AG09319 (cell line): ENCODE results near the gene POU2AF3.

ENCODE experiments used
- DNase-seq: peaks from one replicate; pipeline ENCODE4 v3.0.0-alpha.2; 2010; ENCODE audit warnings: low read depth; ENCODE audit errors: extremely low read depth
- CTCF ChIP-seq: IDR thresholded peaks from 2 replicates; pipeline ENCODE4 v1.5.1; 2011; ENCODE audit warnings: low read depth, mild to moderate bottlenecking, inconsistent platforms, low read length, moderate library complexity

Gene POU2AF3

GRCh38 chr11:111336582-111337256 is 38.4 kb downstream of the POU2AF3 start:
- peak; percentile 93 for DNase-seq

GRCh38 chr11:111339758-111340388 is 41.5 kb downstream of the POU2AF3 start:
- no peak for DNase-seq
- TF ChIP-seq CTCF, result no peak

More at GRCh38 chr11:111336582-111337256, 38.4 kb downstream of the POU2AF3 start:
- no peak for TF ChIP-seq CTCF

GRCh38 chr11:111342329-111342728 is 44.0 kb downstream of the POU2AF3 start:
- DNase-seq, result no peak
- no peak for TF ChIP-seq CTCF

GRCh38 chr11:111344032-111344431 is 45.7 kb downstream of the POU2AF3 start:
- TF ChIP-seq CTCF, result no peak
- peak; percentile 83 for DNase-seq

GRCh38 chr11:111347002-111347722 is 48.8 kb downstream of the POU2AF3 start:
- DNase-seq, result peak; percentile 19
- TF ChIP-seq CTCF, result no peak

GRCh38 chr11:111347723-111348115 is 49.4 kb downstream of the POU2AF3 start:
- TF ChIP-seq CTCF, result no peak
- DNase-seq, result no peak

GRCh38 chr11:111348147-111348546 is 49.8 kb downstream of the POU2AF3 start:
- TF ChIP-seq CTCF, result no peak
- DNase-seq, result no peak
